GM21367 (cell line): Measurements from ENCODE around the gene SMIM24.
"Not testable (repeated sequence)": the region's sequence is repeated elsewhere in the genome, so short reads cannot be mapped to it uniquely, and the experiment has no call there.

Source experiments
- ATAC-seq: cut with Tn5 transposase; IDR thresholded peaks from one replicate; pipeline ENCODE4 v1.9.1; 2021; ENCODE audit not compliant: unreplicated experiment

Gene SMIM24

GRCh38 chr19:3457528-3458228, 22.6 kb downstream of the SMIM24 start:
- no peak for ATAC-seq

- ATAC-seq: no peak
Observed at GRCh38 chr19:3456925-3457527, 23.3 kb downstream of the SMIM24 start.

GRCh38 chr19:3455960-3456601, 24.2 kb downstream of the SMIM24 start:
- ATAC-seq: no peak

GRCh38 chr19:3455393-3455955, 24.9 kb downstream of the SMIM24 start:
- ATAC-seq: no peak

GRCh38 chr19:3454656-3455392, 25.5 kb downstream of the SMIM24 start:
- no peak for ATAC-seq

GRCh38 chr19:3453840-3454239, 26.5 kb downstream of the SMIM24 start:
- no peak for ATAC-seq

GRCh38 chr19:3452942-3453214, 27.4 kb downstream of the SMIM24 start:
- ATAC-seq: not testable (repeated sequence)

GRCh38 chr19:3452171-3452941, 28.0 kb downstream of the SMIM24 start:
- no peak for ATAC-seq

- no peak for ATAC-seq
Observed at GRCh38 chr19:3451451-3451866, 28.9 kb downstream of the SMIM24 start.

- ATAC-seq: no peak
Observed at GRCh38 chr19:3450796-3451411, 29.4 kb downstream of the SMIM24 start.

GRCh38 chr19:3448616-3449334, 31.6 kb downstream of the SMIM24 start:
- no peak for ATAC-seq

- ATAC-seq: not testable (repeated sequence)
Observed at GRCh38 chr19:3446657-3447056, 33.7 kb downstream of the SMIM24 start.

GRCh38 chr19:3444695-3445234, 35.6 kb downstream of the SMIM24 start:
- ATAC-seq: no peak

GRCh38 chr19:3443840-3444694, 36.3 kb downstream of the SMIM24 start:
- no peak for ATAC-seq

GRCh38 chr19:3442487-3443071, 37.7 kb downstream of the SMIM24 start:
- ATAC-seq: no peak

GRCh38 chr19:3441986-3442329, 38.4 kb downstream of the SMIM24 start:
- no peak for ATAC-seq

GRCh38 chr19:3441089-3441985, 39.0 kb downstream of the SMIM24 start:
- ATAC-seq: no peak
